A549 (cell line): ENCODE results near the gene HDAC5. TPM values are rescaled to one million over a fixed set of nuclear protein-coding genes. Genes with fewer than 3 reads are reported as not detected.
A peak's percentile ranks its signal among the peaks of the same experiment; 100 is the strongest.

Source experiments
- ATAC-seq, 2 experiments: fragments of 200-7000 bp in 1 of 2; fragments of >200 bp in 1 of 2; cut with Nextera tagmentation in 1 of 2; cut with Tn5 transposase in 1 of 2; 3 replicates each; pipeline versions ENCODE4 v1.8.0 to v1.9.1; 2018 to 2020; ENCODE audit warnings: mild to moderate bottlenecking in 1 of 2, moderate library complexity in 1 of 2
- CTCF ChIA-PET: fragments of 300-600 bp; sonication (Branson Sonifier 250); formaldehyde crosslinking; extraction: SDS; loops from one replicate; lab custom pipeline; 2021; ENCODE audit warnings: antibody characterized with exemption, inconsistent platforms; lab: Yijun Ruan, JAX
- POLR2A ChIA-PET: fragments of 350-600 bp; formaldehyde crosslinking; extraction: SDS; loops from one replicate; lab custom pipeline; 2021; ENCODE audit warnings: antibody characterized with exemption, inconsistent platforms; lab: Yijun Ruan, JAX
- DNase-seq, 2 experiments: peaks; one replicate each; pipeline versions ENCODE4 v3.0.0 to v3.0.0-alpha.2; 2011 to 2016; ENCODE audit warnings: low read depth in 1 of 2, low spot score in 1 of 2
- FAIRE-seq: peaks from 2 replicates; lab custom pipeline; 2011; peaks lifted over from hg19 to GRCh38; lab: Jason Lieb, UNC
- H3K27ac ChIP-seq, 2 experiments: fragments of >200 bp; sonication (Bioruptor Twin); formaldehyde crosslinking; 3 replicates each; pipeline ENCODE4 v1.5.1; 2016 to 2017
- H3K4me1 ChIP-seq: fragments of >200 bp; sonication (Bioruptor Twin); formaldehyde crosslinking; 3 replicates; pipeline ENCODE4 v1.6.1; 2016
- H3K4me2 ChIP-seq: fragments of >200 bp; sonication (Bioruptor Twin); formaldehyde crosslinking; 3 replicates; pipeline ENCODE4 v1.6.1; 2016
- H3K4me3 ChIP-seq: fragments of >200 bp; sonication (Bioruptor Twin); formaldehyde crosslinking; 3 replicates; pipeline ENCODE4 v1.5.1; 2016
- H3K9me3 ChIP-seq: fragments of >200 bp; sonication (Bioruptor Twin); formaldehyde crosslinking; 3 replicates; pipeline ENCODE4 v1.6.1; 2016
- BHLHE40 ChIP-seq: IDR thresholded peaks from 2 replicates; pipeline ENCODE4 v1.6.1; 2012; ENCODE audit warnings: low read depth, low read length, inconsistent platforms
- CBX2 ChIP-seq: fragments of 200-600 bp; sonication (generic); IDR thresholded peaks from 2 replicates; pipeline ENCODE4 v1.6.1; 2016; ENCODE audit warnings: low read depth, mild to moderate bottlenecking, borderline replicate concordance
- CEBPB ChIP-seq, 2 experiments: fragments of >200 bp in 1 of 2; sonication (Bioruptor Twin) in 1 of 2; formaldehyde crosslinking in 1 of 2; IDR thresholded peaks; 2 replicates each; pipeline ENCODE4 v1.6.1; 2012 to 2016
- CHD2 ChIP-seq: fragments of 150-350 bp; IDR thresholded peaks from 2 replicates; pipeline ENCODE4 v1.6.1; 2014; ENCODE audit warnings: low read length; ENCODE audit not compliant: partially characterized antibody
- EHF ChIP-seq: fragments of 250-450 bp; sonication (Bioruptor Pico); IDR thresholded peaks from 2 replicates; pipeline ENCODE4 v1.5.0; 2020; ENCODE audit warnings: mild to moderate bottlenecking
- EHMT2 ChIP-seq: fragments of 200-600 bp; sonication (generic); IDR thresholded peaks from 2 replicates; pipeline ENCODE4 v1.6.1; 2016; ENCODE audit warnings: antibody characterized with exemption, low read depth, mild to moderate bottlenecking, moderate library complexity
- ESRRA ChIP-seq: fragments of 150-350 bp; IDR thresholded peaks from 2 replicates; pipeline ENCODE4 v1.6.1; 2014; ENCODE audit warnings: mild to moderate bottlenecking, low read length, borderline replicate concordance
- FOSB ChIP-seq: fragments of 250-450 bp; sonication (Bioruptor Pico); IDR thresholded peaks from 2 replicates; pipeline ENCODE4 v1.5.0; 2020; ENCODE audit warnings: mild to moderate bottlenecking, moderate library complexity
- FOSL2 ChIP-seq, 2 experiments: fragments of 450-650 bp in 1 of 2; fragments of >200 bp in 1 of 2; sonication (Bioruptor Twin) in 1 of 2; formaldehyde crosslinking; IDR thresholded peaks; 2 replicates each; pipeline versions ENCODE4 v1.5.0 to v1.6.1; 2016 to 2020; ENCODE audit warnings: mild to moderate bottlenecking in 1 of 2, moderate library complexity in 1 of 2
- FOXS1 ChIP-seq: fragments of 250-450 bp; sonication (Bioruptor Pico); IDR thresholded peaks from 2 replicates; pipeline ENCODE4 v1.5.0; 2020; ENCODE audit warnings: mild to moderate bottlenecking, moderate library complexity
- HDAC2 ChIP-seq: fragments of 200-600 bp; sonication (generic); IDR thresholded peaks from 2 replicates; pipeline ENCODE4 v1.6.1; 2016
- HOXA7 ChIP-seq: fragments of 250-450 bp; sonication (Bioruptor Pico); IDR thresholded peaks from 2 replicates; pipeline ENCODE4 v1.5.0; 2020; ENCODE audit warnings: mild to moderate bottlenecking, moderate library complexity
- JUN ChIP-seq, 2 experiments: fragments of >200 bp; sonication (Bioruptor Twin); formaldehyde crosslinking; IDR thresholded peaks; 2 replicates in 1 of 2; 3 replicates in 1 of 2; pipeline ENCODE4 v1.6.1; 2016 to 2017
- JUNB ChIP-seq: fragments of >200 bp; sonication (Bioruptor Twin); formaldehyde crosslinking; IDR thresholded peaks from 2 replicates; pipeline ENCODE4 v1.6.1; 2016
- MAFK ChIP-seq: fragments of 450-650 bp; IDR thresholded peaks from 2 replicates; pipeline ENCODE4 v1.6.1; 2014; ENCODE audit not compliant: partially characterized antibody
- MAZ ChIP-seq: fragments of 150-350 bp; IDR thresholded peaks from 2 replicates; pipeline ENCODE4 v1.6.1; 2014; ENCODE audit warnings: antibody characterized with exemption, low read depth, low read length, borderline replicate concordance
- MYC ChIP-seq: IDR thresholded peaks from 2 replicates; pipeline ENCODE4 v1.6.1; 2012; ENCODE audit warnings: mild to moderate bottlenecking, inconsistent platforms, low read length, improper control_type of control experiment, borderline replicate concordance
- PHF8 ChIP-seq: fragments of 200-600 bp; sonication (generic); IDR thresholded peaks from 2 replicates; pipeline ENCODE4 v1.6.1; 2016; ENCODE audit warnings: low read depth, mild to moderate bottlenecking, antibody characterized with exemption, moderate library complexity, borderline replicate concordance
- POLR2AphosphoS2 ChIP-seq: conservative IDR thresholded peaks from 2 replicates; pipeline ENCODE4 v1.6.1; 2012; ENCODE audit warnings: low read length, improper control_type of control experiment, inconsistent platforms
- RCOR1 ChIP-seq: fragments of 150-350 bp; IDR thresholded peaks from 2 replicates; pipeline ENCODE4 v1.6.1; 2014; ENCODE audit warnings: antibody characterized with exemption, low read length, low read depth
- SMC3 ChIP-seq: fragments of >200 bp; sonication (Bioruptor Twin); formaldehyde crosslinking; IDR thresholded peaks from 3 replicates; pipeline ENCODE4 v1.6.1; 2018; ENCODE audit warnings: inconsistent platforms
- TFCP2L1 ChIP-seq: fragments of 250-450 bp; sonication (Bioruptor Pico); IDR thresholded peaks from 2 replicates; pipeline ENCODE4 v1.5.0; 2021; ENCODE audit warnings: mild to moderate bottlenecking
- TP53 ChIP-seq: fragments of 250-450 bp; sonication (Bioruptor Pico); IDR thresholded peaks from 2 replicates; pipeline ENCODE4 v1.5.0; 2021; ENCODE audit warnings: mild to moderate bottlenecking, moderate library complexity
- ZC3H11A ChIP-seq: fragments of 450-650 bp; IDR thresholded peaks from 2 replicates; pipeline ENCODE4 v1.6.1; 2014; ENCODE audit warnings: antibody characterized with exemption, mild to moderate bottlenecking
- ZFP36 ChIP-seq: fragments of 450-650 bp; IDR thresholded peaks from 2 replicates; pipeline ENCODE4 v1.6.1; 2014; ENCODE audit warnings: borderline replicate concordance; ENCODE audit not compliant: partially characterized antibody
- ZNF302 ChIP-seq: fragments of 250-450 bp; sonication (Bioruptor Pico); IDR thresholded peaks from 2 replicates; pipeline ENCODE4 v1.9.0; 2021; ENCODE audit warnings: inconsistent platforms, mild to moderate bottlenecking, moderate library complexity
- ZSCAN20 ChIP-seq: fragments of 250-450 bp; sonication (Bioruptor Pico); IDR thresholded peaks from 2 replicates; pipeline ENCODE4 v1.8.0; 2022; ENCODE audit warnings: mild to moderate bottlenecking, moderate library complexity
- whole genome bisulfite sequencing: methylation state at CpG from one replicate; pipeline ENCODE4 v1.1.6; 2017; ENCODE audit errors: missing lambda C conversion rate; 5-methylcytosine and 5-hydroxymethylcytosine counted together
- polyA plus RNA-seq, 4 experiments: library from polyadenylated mRNA; depleted of rRNA in 3 of 4; stranded (reverse); fragments of >200 nt; fragmentation: RNase III in 1 of 4; extraction: RNeasy Plus Mini Kit Qiagen cat#74134 plus additional on column Dnase treatment in 1 of 4; gene quantifications; 2 replicates in 3 of 4; 3 replicates in 1 of 4; pipeline ENCODE4 v1.2.3, GENCODE V29; 2011 to 2017
- TF ChIP-seq, protein P1 (sequence below): fragments of 250-450 bp; sonication (Bioruptor Pico); IDR thresholded peaks from 2 replicates; pipeline ENCODE4 v1.5.0; 2021; ENCODE audit warnings: mild to moderate bottlenecking, moderate library complexity, borderline replicate concordance
- TF ChIP-seq, protein P2 (sequence below): fragments of >200 bp; sonication (Bioruptor Twin); formaldehyde crosslinking; IDR thresholded peaks from 2 replicates; pipeline ENCODE4 v1.6.1; 2016
- TF ChIP-seq, protein P3 (sequence below): IDR thresholded peaks from 2 replicates; pipeline ENCODE4 v1.6.1; 2012; ENCODE audit warnings: low read depth, borderline replicate concordance
- TF ChIP-seq, protein P4 (sequence below): IDR thresholded peaks from 2 replicates; pipeline ENCODE4 v1.6.1; 2012
- TF ChIP-seq, protein P5 (sequence below): fragments of >200 bp; sonication (Bioruptor Twin); formaldehyde crosslinking; IDR thresholded peaks from 3 replicates; pipeline ENCODE4 v1.6.1; 2016

The HDAC5 gene
- polyA plus RNA-seq, 2 of the 4 experiments (the other 2 are of a cell fraction): 3.1 to 7.1 TPM

DNA sequence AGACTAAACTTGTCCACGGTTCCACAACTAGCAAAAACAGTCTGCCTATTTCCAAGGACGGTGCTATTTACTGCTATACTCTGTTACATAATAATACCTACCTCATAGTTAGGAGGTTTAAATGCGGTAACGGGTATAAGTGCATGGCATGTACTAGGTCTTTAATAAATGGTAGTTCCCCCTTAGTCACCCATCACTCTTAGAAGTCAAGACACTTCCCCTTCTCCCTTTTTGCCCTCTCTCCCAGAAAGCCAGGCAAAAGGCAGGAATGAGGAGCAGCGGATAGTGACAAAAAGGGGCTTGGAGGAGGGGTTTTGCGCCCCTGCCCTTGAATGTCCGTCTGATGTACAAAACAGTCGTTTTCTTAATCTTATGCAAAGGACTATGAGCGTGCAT lies 55.9 kb downstream of the HDAC5 start:
- no peak for DNase-seq
- H3K9me3 ChIP-seq: no peaks in the 10 kb centered on the region
- ChIA-PET POLR2A (interaction anchor here (2.5 kb wide), 1 partner anchor 56 kb away, joined by 10 read pairs; the partner anchor contains the start of gene HDAC5), CTCF (interaction anchor here (1.1 to 2.2 kb wide), 4 partner anchors 16 to 59 kb away, joined by 3 to 8 read pairs (median 4); no protein-coding TSS in a partner anchor)
- no peak overlapping the region for H3K4me3 ChIP-seq
- H3K4me1 ChIP-seq: peaks cover 38% of the 10 kb centered on the region
- TF ChIP-seq ZNF302 (CRISPR knock-in tag) (no peak), MAZ (no peak), FOXS1 (CRISPR knock-in tag) (no peak), ZC3H11A (no peak), FOSL2 (IDR thresholded peaks at IDR 0.05) (no peak), FOSL2 (CRISPR knock-in tag; IDR thresholded peaks at IDR 0.05) (no peak), POLR2AphosphoS2 (no peak), ESRRA (no peak), TP53 (no peak), CBX2 (no peak), HOXA7 (no peak), EHF (no peak), MAFK (no peak), SMC3 (no peak), EHMT2 (no peak), ZFP36 (no peak)
- TF ChIP-seq, protein P1, sequence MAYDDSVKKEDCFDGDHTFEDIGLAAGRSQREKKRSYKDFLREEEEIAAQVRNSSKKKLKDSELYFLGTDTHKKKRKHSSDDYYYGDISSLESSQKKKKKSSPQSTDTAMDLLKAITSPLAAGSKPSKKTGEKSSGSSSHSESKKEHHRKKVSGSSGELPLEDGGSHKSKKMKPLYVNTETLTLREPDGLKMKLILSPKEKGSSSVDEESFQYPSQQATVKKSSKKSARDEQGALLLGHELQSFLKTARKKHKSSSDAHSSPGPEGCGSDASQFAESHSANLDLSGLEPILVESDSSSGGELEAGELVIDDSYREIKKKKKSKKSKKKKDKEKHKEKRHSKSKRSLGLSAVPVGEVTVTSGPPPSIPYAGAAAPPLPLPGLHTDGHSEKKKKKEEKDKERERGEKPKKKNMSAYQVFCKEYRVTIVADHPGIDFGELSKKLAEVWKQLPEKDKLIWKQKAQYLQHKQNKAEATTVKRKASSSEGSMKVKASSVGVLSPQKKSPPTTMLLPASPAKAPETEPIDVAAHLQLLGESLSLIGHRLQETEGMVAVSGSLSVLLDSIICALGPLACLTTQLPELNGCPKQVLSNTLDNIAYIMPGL: no peak
- TF ChIP-seq, protein P2, sequence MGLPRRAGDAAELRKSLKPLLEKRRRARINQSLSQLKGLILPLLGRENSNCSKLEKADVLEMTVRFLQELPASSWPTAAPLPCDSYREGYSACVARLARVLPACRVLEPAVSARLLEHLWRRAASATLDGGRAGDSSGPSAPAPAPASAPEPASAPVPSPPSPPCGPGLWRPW: no peak
- TF ChIP-seq, protein P3, sequence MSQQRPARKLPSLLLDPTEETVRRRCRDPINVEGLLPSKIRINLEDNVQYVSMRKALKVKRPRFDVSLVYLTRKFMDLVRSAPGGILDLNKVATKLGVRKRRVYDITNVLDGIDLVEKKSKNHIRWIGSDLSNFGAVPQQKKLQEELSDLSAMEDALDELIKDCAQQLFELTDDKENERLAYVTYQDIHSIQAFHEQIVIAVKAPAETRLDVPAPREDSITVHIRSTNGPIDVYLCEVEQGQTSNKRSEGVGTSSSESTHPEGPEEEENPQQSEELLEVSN: no peak
- H3K4me2 ChIP-seq: no peak overlapping the region
- WGBS: 88% methylated on average over 9 of the region's 9 CpGs
- H3K27ac ChIP-seq: peak overlapping the region in 1 of 2 experiments; percentile 96; a peak in 4 of 6 replicates
- FAIRE-seq: no peak
- ATAC-seq: no peak

DNA sequence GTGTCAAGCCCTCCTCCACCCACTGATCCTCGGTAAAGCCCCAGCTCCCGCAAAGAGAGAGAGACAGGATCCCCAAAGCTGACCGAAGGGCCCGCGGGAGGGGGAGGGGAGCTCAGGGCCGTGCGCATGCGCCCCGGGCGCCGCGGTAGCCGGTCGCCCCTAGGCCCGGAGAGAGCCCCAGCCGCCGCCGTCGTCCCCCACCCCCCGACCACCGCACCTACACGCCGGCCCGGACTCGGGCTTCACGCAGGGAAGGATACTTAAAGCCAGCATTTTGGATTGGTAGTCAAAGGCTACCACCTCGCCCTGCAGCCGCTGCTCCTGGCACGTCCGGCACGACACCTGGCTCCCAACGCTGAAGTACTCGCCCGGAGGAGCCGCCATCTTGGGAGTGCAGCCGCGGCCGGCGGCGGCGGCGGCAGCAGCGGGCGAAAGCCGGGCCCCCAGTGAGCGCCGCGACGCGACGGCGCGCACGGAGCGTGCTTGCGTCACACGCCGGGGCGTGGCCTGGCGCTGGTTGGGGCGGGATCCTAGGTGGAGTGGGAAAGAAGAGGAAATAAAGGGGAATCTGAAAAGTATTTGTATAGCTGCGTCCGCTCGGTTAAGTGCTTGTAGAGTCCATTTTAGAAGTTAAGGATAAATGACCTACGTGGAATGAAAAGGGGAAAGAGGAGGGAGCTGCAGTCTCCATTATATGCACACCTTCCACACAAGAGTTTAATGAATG lies 57.1 kb downstream of the HDAC5 start, which contains the start of gene LSM12:
LSM12 (minus strand) TSS at position 468 of the 727 bp plus-strand sequence; CDS start at position 384, 84 bp downstream.
- CTCF ChIA-PET: interaction anchor here (0.6 to 6.5 kb wide), 13 partner anchors 12 to 156 kb away, joined by 3 to 27 read pairs (median 3); no protein-coding TSS in a partner anchor
- DNase-seq: peak; percentile 95 to 96
- peak; percentile 68 for ATAC-seq
- POLR2A ChIA-PET: interaction anchor here (0.5 to 2.5 kb wide), 18 partner anchors 10 to 422 kb away, joined by 3 to 10 read pairs (median 4); partner anchors contain the start of genes HDAC5 and TMUB2
- no peak for FAIRE-seq
- H3K9me3 ChIP-seq: no peaks in the 10 kb centered on the region
- peak within 1 kb of the TSS; percentile 88 for H3K4me3 ChIP-seq
- H3K4me2 ChIP-seq: peak within 1 kb of the TSS; percentile 88
- WGBS: 2% methylated on average over 37 of the region's 65 CpGs
- H3K4me1 ChIP-seq: peaks cover 29% of the 10 kb centered on the region
- peak within 1 kb of the TSS; percentile 88 to 96 for H3K27ac ChIP-seq
- TF ChIP-seq, protein P3: 0 out of 2 replicates have a peak, but pooled peaks have one; percentile 5
- TF ChIP-seq, protein P4, sequence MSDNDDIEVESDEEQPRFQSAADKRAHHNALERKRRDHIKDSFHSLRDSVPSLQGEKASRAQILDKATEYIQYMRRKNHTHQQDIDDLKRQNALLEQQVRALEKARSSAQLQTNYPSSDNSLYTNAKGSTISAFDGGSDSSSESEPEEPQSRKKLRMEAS: peak; percentile 59
- no peak for TF ChIP-seq HDAC2
- no peak for TF ChIP-seq FOSB (CRISPR knock-in tag)
- TF ChIP-seq FOSL2 (IDR thresholded peaks at IDR 0.05): no peak
- no peak for TF ChIP-seq FOSL2 (CRISPR knock-in tag; IDR thresholded peaks at IDR 0.05)
- no peak for TF ChIP-seq ZSCAN20 (CRISPR knock-in tag)
- TF ChIP-seq SMC3: no peak
- TF ChIP-seq TFCP2L1 (CRISPR knock-in tag): peak; percentile 66; the same call in 1 of the 2 replicates
- TF ChIP-seq MYC: 0 out of 2 replicates have a peak, but pooled peaks have one; percentile 54
- no peak for TF ChIP-seq JUNB
- no peak for TF ChIP-seq RCOR1
- no peak for TF ChIP-seq ZNF302 (CRISPR knock-in tag)
- TF ChIP-seq CHD2: peak; percentile 45
- TF ChIP-seq CEBPB (IDR thresholded peaks at IDR 0.05): peak in 1 of 2 experiments; percentile 70; a peak in 1 of 4 replicates
- TF ChIP-seq FOXS1 (CRISPR knock-in tag): no peak
- peak; percentile 85; the same call in 1 of the 2 replicates for TF ChIP-seq MAZ
- TF ChIP-seq BHLHE40: no peak
- TF ChIP-seq JUN (IDR thresholded peaks at IDR 0.05): peak; percentile 61 to 96; a peak in 4 of 5 replicates
- TF ChIP-seq PHF8: peak; percentile 94; the same call in 1 of the 2 replicates
- TF ChIP-seq, protein P5, sequence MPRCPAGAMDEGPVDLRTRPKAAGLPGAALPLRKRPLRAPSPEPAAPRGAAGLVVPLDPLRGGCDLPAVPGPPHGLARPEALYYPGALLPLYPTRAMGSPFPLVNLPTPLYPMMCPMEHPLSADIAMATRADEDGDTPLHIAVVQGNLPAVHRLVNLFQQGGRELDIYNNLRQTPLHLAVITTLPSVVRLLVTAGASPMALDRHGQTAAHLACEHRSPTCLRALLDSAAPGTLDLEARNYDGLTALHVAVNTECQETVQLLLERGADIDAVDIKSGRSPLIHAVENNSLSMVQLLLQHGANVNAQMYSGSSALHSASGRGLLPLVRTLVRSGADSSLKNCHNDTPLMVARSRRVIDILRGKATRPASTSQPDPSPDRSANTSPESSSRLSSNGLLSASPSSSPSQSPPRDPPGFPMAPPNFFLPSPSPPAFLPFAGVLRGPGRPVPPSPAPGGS: peak; percentile 87; the same call in 2 of the 3 replicates
